Measurements from ENCODE around the gene ATP7B. TPM values are rescaled to one million over a fixed set of nuclear protein-coding genes. Genes with fewer than 3 reads are reported as not detected.
"Not testable (repeated sequence)": the region's sequence is repeated elsewhere in the genome, so short reads cannot be mapped to it uniquely, and the experiment has no call there.

Gene ATP7B
- total RNA-seq, 1 donor from 2014 or later, result 11.6 TPM

- H3K27me3 Mint-ChIP-seq (ENCODE audit: low read depth), result no peaks in the 10 kb centered on the region
- peaks cover 17% of the 10 kb centered on the region for H3K4me1 Mint-ChIP-seq
- DNase-seq (ENCODE audit: low read depth, low spot score), result no peak
- H3K9me3 Mint-ChIP-seq, result no peaks in the 10 kb centered on the region
- no peaks in the 10 kb centered on the region for H3K36me3 Mint-ChIP-seq (ENCODE audit: low read depth)
- peak overlapping the region; percentile 47 for H3K27ac Mint-ChIP-seq (ENCODE audit: unreplicated experiment)
- TF ChIP-seq CTCF (conservative IDR thresholded peaks at IDR 0.05), result no peak
- H3K4me3 Mint-ChIP-seq, result no peak overlapping the region
These were observed 14.1 kb downstream of the ATP7B start for GRCh38 chr13:51997186-51997585.

GRCh38 chr13:51996641-51997040 is 14.6 kb downstream of the ATP7B start:
- Mint-ChIP-seq H3K4me3 (no peak overlapping the region), H3K4me1 (peaks cover 17% of the 10 kb centered on the region), H3K36me3 (ENCODE audit: low read depth) (no peaks in the 10 kb centered on the region), H3K27ac (ENCODE audit: unreplicated experiment) (no peak overlapping the region), H3K9me3 (no peaks in the 10 kb centered on the region), H3K27me3 (ENCODE audit: low read depth) (no peaks in the 10 kb centered on the region)
- no peak for DNase-seq (ENCODE audit: low read depth, low spot score)
- TF ChIP-seq CTCF (conservative IDR thresholded peaks at IDR 0.05), result no peak

- Mint-ChIP-seq H3K4me1 (peaks cover 12% of the 10 kb centered on the region), H3K27ac (ENCODE audit: unreplicated experiment) (no peak overlapping the region), H3K27me3 (ENCODE audit: low read depth) (no peaks in the 10 kb centered on the region), H3K36me3 (ENCODE audit: low read depth) (no peaks in the 10 kb centered on the region), H3K4me3 (no peak overlapping the region), H3K9me3 (no peaks in the 10 kb centered on the region)
- no peak for DNase-seq (ENCODE audit: low read depth, low spot score)
- TF ChIP-seq CTCF (conservative IDR thresholded peaks at IDR 0.05), result no peak
These were observed 15.3 kb downstream of the ATP7B start for GRCh38 chr13:51995677-51996551.

- H3K27ac Mint-ChIP-seq (ENCODE audit: unreplicated experiment), result no peak overlapping the region
These were observed 17.5 kb downstream of the ATP7B start for GRCh38 chr13:51993713-51994112.

GRCh38 chr13:51988988-51989618 is 22.1 kb downstream of the ATP7B start:
- Mint-ChIP-seq H3K27me3 (ENCODE audit: low read depth) (no peaks in the 10 kb centered on the region), H3K4me3 (no peak overlapping the region), H3K36me3 (ENCODE audit: low read depth) (peaks cover 13% of the 10 kb centered on the region), H3K9me3 (peaks cover 3% of the 10 kb centered on the region), H3K27ac (ENCODE audit: unreplicated experiment) (no peak overlapping the region), H3K4me1 (no peaks in the 10 kb centered on the region)
- no peak for TF ChIP-seq CTCF (conservative IDR thresholded peaks at IDR 0.05)
- no peak for DNase-seq (ENCODE audit: low read depth, low spot score)

More at GRCh38 chr13:51993713-51994112, 17.5 kb downstream of the ATP7B start:
- no peak for DNase-seq (ENCODE audit: low read depth, low spot score)
- no peak for TF ChIP-seq CTCF (conservative IDR thresholded peaks at IDR 0.05)
- H3K36me3 Mint-ChIP-seq (ENCODE audit: low read depth), result no peaks in the 10 kb centered on the region
- H3K4me3 Mint-ChIP-seq, result no peak overlapping the region
- H3K4me1 Mint-ChIP-seq, result peaks cover 11% of the 10 kb centered on the region
- no peaks in the 10 kb centered on the region for H3K27me3 Mint-ChIP-seq (ENCODE audit: low read depth)
- H3K9me3 Mint-ChIP-seq, result no peaks in the 10 kb centered on the region

- not testable (repeated sequence) for H3K27ac Mint-ChIP-seq (ENCODE audit: unreplicated experiment); H3K4me1 Mint-ChIP-seq; H3K9me3 Mint-ChIP-seq; DNase-seq (ENCODE audit: low read depth, low spot score); H3K27me3 Mint-ChIP-seq (ENCODE audit: low read depth); H3K4me3 Mint-ChIP-seq
- peaks cover 17% of the 10 kb centered on the region for H3K36me3 Mint-ChIP-seq (ENCODE audit: low read depth)
These were observed 26.3 kb downstream of the ATP7B start for GRCh38 chr13:51984904-51985303.

- H3K4me3 Mint-ChIP-seq, H3K4me1 Mint-ChIP-seq: not testable (repeated sequence)
These were observed 28.0 kb downstream of the ATP7B start for GRCh38 chr13:51983292-51983691.

More at GRCh38 chr13:51983292-51983691, 28.0 kb downstream of the ATP7B start:
- DNase-seq (ENCODE audit: low read depth, low spot score); H3K9me3 Mint-ChIP-seq; H3K27me3 Mint-ChIP-seq (ENCODE audit: low read depth); H3K27ac Mint-ChIP-seq (ENCODE audit: unreplicated experiment): not testable (repeated sequence)
- peaks cover 17% of the 10 kb centered on the region for H3K36me3 Mint-ChIP-seq (ENCODE audit: low read depth)
